Mesendoderm (in vitro differentiated cells): ENCODE measurements around the gene UBR3.
"Not testable (repeated sequence)": the region's sequence is repeated elsewhere in the genome, so short reads cannot be mapped to it uniquely, and the experiment has no call there.

Experiments
- DNase-seq: peaks from one replicate; pipeline ENCODE4 v3.0.0; 2013
- H2AK5ac ChIP-seq: 2 replicates; pipeline ENCODE4 v1.6.1; 2013; ENCODE audit warnings: low read length, inconsistent platforms
- H2BK120ac ChIP-seq: 2 replicates; pipeline ENCODE4 v1.6.1; 2013; ENCODE audit warnings: low read depth, mild to moderate bottlenecking, low read length, moderate library complexity, mixed read lengths
- H2BK15ac ChIP-seq: replicated peaks from 2 replicates; pipeline ENCODE4 v1.6.1; 2013; ENCODE audit warnings: low read depth, mild to moderate bottlenecking, moderate library complexity
- H2BK5ac ChIP-seq: 2 replicates; pipeline ENCODE4 v1.6.1; 2013; ENCODE audit warnings: low read length, inconsistent platforms
- H3K18ac ChIP-seq: 2 replicates; pipeline ENCODE4 v1.6.1; 2013; ENCODE audit warnings: mild to moderate bottlenecking, low read length, mixed read lengths
- H3K23ac ChIP-seq: one replicate; pipeline ENCODE4 v1.6.1; 2013; ENCODE audit warnings: low read length
- H3K27ac ChIP-seq: 2 replicates; pipeline ENCODE4 v1.5.1; 2013; ENCODE audit warnings: low read depth, mild to moderate bottlenecking, inconsistent platforms, low read length, moderate library complexity
- H3K27me3 ChIP-seq: 2 replicates; pipeline ENCODE4 v1.6.1; 2013; ENCODE audit warnings: low read length, control low read depth, mild to moderate bottlenecking, inconsistent platforms; ENCODE audit not compliant: insufficient read depth, poor library complexity
- H3K36me3 ChIP-seq: 2 replicates; pipeline ENCODE4 v1.6.1; 2013; ENCODE audit warnings: low read length, inconsistent platforms; ENCODE audit not compliant: control insufficient read depth, insufficient read depth
- H3K4ac ChIP-seq: one replicate; pipeline ENCODE4 v1.6.1; 2013; ENCODE audit warnings: low read depth, mild to moderate bottlenecking, low read length, moderate library complexity
- H3K4me1 ChIP-seq: 2 replicates; pipeline ENCODE4 v1.6.1; 2013; ENCODE audit warnings: low read depth, low read length, inconsistent platforms; ENCODE audit not compliant: control insufficient read depth
- H3K4me2 ChIP-seq: 2 replicates; pipeline ENCODE4 v1.6.1; 2013; ENCODE audit warnings: low read length
- H3K4me3 ChIP-seq: 2 replicates; pipeline ENCODE4 v1.5.1; 2013; ENCODE audit warnings: mild to moderate bottlenecking, low read length
- H3K56ac ChIP-seq: one replicate; pipeline ENCODE4 v1.6.1; 2013; ENCODE audit warnings: low read length
- H3K79me1 ChIP-seq: 2 replicates; pipeline ENCODE4 v1.6.1; 2013; ENCODE audit warnings: low read length, inconsistent platforms
- H3K79me2 ChIP-seq: 2 replicates; pipeline ENCODE4 v1.6.1; 2013; ENCODE audit warnings: mild to moderate bottlenecking, low read length; ENCODE audit not compliant: control insufficient read depth, insufficient read depth
- H3K9ac ChIP-seq: 2 replicates; pipeline ENCODE4 v1.6.1; 2013; ENCODE audit warnings: low read length, inconsistent platforms
- H4K5ac ChIP-seq: one replicate; pipeline ENCODE4 v1.6.1; 2013; ENCODE audit warnings: low read length
- H4K8ac ChIP-seq: one replicate; pipeline ENCODE4 v1.6.1; 2013; ENCODE audit warnings: low read depth, mild to moderate bottlenecking, control low read depth, low read length, moderate library complexity
- WGBS: extraction: QIAGEN DNeasy Blood & Tissue Kit; methylation state at CpG from one replicate; pipeline ENCODE4 v1.1.7; 2013; ENCODE audit warnings: low lambda C conversion rate, missing lambda C conversion rate; ENCODE audit not compliant: insufficient coverage; ENCODE audit errors: extremely low coverage; 5-methylcytosine and 5-hydroxymethylcytosine counted together

UBR3 gene

GRCh38 chr2:169803480-169803879 lies 23.8 kb upstream of the UBR3 start:
- no peak overlapping the region for H3K4me2 ChIP-seq
- H3K18ac ChIP-seq: no peak overlapping the region
- no peak overlapping the region for H4K5ac ChIP-seq
- no peak overlapping the region for H2BK5ac ChIP-seq
- no peak overlapping the region for H4K8ac ChIP-seq
- H3K79me1 ChIP-seq: no peaks in the 10 kb centered on the region
- no peak overlapping the region for H3K9ac ChIP-seq
- no peak overlapping the region for H3K4me3 ChIP-seq
- no peak overlapping the region for H2BK120ac ChIP-seq
- H3K27ac ChIP-seq: no peak overlapping the region
- H3K23ac ChIP-seq: no peak overlapping the region
- H3K56ac ChIP-seq: no peak overlapping the region
- H3K4ac ChIP-seq: no peak overlapping the region
- no peak for DNase-seq
- peaks cover 28% of the 10 kb centered on the region for H3K79me2 ChIP-seq
- no peaks in the 10 kb centered on the region for H3K4me1 ChIP-seq
- H3K27me3 ChIP-seq: no peaks in the 10 kb centered on the region
- no CpG with 5 or more reads among the region's 9 CpGs for WGBS
- peaks cover under 1% of the 10 kb centered on the region for H3K36me3 ChIP-seq
- no peak overlapping the region for H2AK5ac ChIP-seq
- no peak overlapping the region for H2BK15ac ChIP-seq

GRCh38 chr2:169806586-169806985 lies 20.7 kb upstream of the UBR3 start:
- Histone ChIP-seq H3K36me3 (peaks cover 2% of the 10 kb centered on the region), H3K4me1 (no peaks in the 10 kb centered on the region), H3K23ac (no peak overlapping the region), H4K8ac (no peak overlapping the region), H4K5ac (no peak overlapping the region), H3K4me3 (no peak overlapping the region), H3K9ac (no peak overlapping the region), H3K4ac (no peak overlapping the region), H3K27ac (no peak overlapping the region), H3K56ac (no peak overlapping the region), H2BK15ac (no peak overlapping the region), H3K79me2 (peaks cover 12% of the 10 kb centered on the region), H2BK120ac (no peak overlapping the region), H3K27me3 (no peaks in the 10 kb centered on the region), H3K79me1 (no peaks in the 10 kb centered on the region), H2BK5ac (no peak overlapping the region), H2AK5ac (no peak overlapping the region), H3K18ac (no peak overlapping the region), H3K4me2 (no peak overlapping the region)
- DNase-seq: no peak

GRCh38 chr2:169808221-169808620 lies 19.0 kb upstream of the UBR3 start:
- peaks cover 5% of the 10 kb centered on the region for H3K79me2 ChIP-seq
- no peak overlapping the region for H2AK5ac ChIP-seq
- H3K27me3 ChIP-seq: no peaks in the 10 kb centered on the region
- peaks cover 2% of the 10 kb centered on the region for H3K36me3 ChIP-seq
- H3K27ac ChIP-seq: no peak overlapping the region
- no peak overlapping the region for H3K4ac ChIP-seq
- H3K79me1 ChIP-seq: no peaks in the 10 kb centered on the region
- H3K4me3 ChIP-seq: no peak overlapping the region
- H2BK5ac ChIP-seq: no peak overlapping the region
- no peak overlapping the region for H3K4me2 ChIP-seq
- DNase-seq: no peak
- no peak overlapping the region for H3K56ac ChIP-seq
- no CpG with 5 or more reads among the region's 4 CpGs for WGBS
- no peak overlapping the region for H2BK15ac ChIP-seq
- no peak overlapping the region for H4K5ac ChIP-seq
- no peak overlapping the region for H3K18ac ChIP-seq
- H3K4me1 ChIP-seq: no peaks in the 10 kb centered on the region
- no peak overlapping the region for H4K8ac ChIP-seq
- H2BK120ac ChIP-seq: no peak overlapping the region
- no peak overlapping the region for H3K23ac ChIP-seq
- H3K9ac ChIP-seq: no peak overlapping the region

- Histone ChIP-seq H2BK5ac (no peak overlapping the region), H3K4me1 (no peaks in the 10 kb centered on the region), H3K4ac (no peak overlapping the region), H3K9ac (no peak overlapping the region), H2BK15ac (no peak overlapping the region), H3K56ac (no peak overlapping the region), H4K8ac (no peak overlapping the region), H3K79me2 (no peaks in the 10 kb centered on the region), H2AK5ac (no peak overlapping the region), H3K27ac (no peak overlapping the region), H3K27me3 (no peaks in the 10 kb centered on the region), H3K79me1 (no peaks in the 10 kb centered on the region), H3K18ac (no peak overlapping the region), H3K4me3 (no peak overlapping the region), H4K5ac (no peak overlapping the region), H3K4me2 (no peak overlapping the region), H2BK120ac (no peak overlapping the region), H3K23ac (no peak overlapping the region), H3K36me3 (no peaks in the 10 kb centered on the region)
- no peak for DNase-seq
- no CpG with 5 or more reads among the region's 1 CpG for whole genome bisulfite sequencing
Observed at GRCh38 chr2:169815849-169816248, 11.4 kb upstream of the UBR3 start.

GRCh38 chr2:169816961-169817360 lies 10.3 kb upstream of the UBR3 start:
- H3K9ac ChIP-seq, H3K27me3 ChIP-seq, H3K4ac ChIP-seq, H3K23ac ChIP-seq, H3K4me3 ChIP-seq, H4K5ac ChIP-seq, H3K27ac ChIP-seq, H2BK120ac ChIP-seq, H3K18ac ChIP-seq, H3K79me1 ChIP-seq, H3K79me2 ChIP-seq, H3K4me2 ChIP-seq, H3K36me3 ChIP-seq, H3K56ac ChIP-seq, H4K8ac ChIP-seq, H3K4me1 ChIP-seq, H2AK5ac ChIP-seq, H2BK5ac ChIP-seq, H2BK15ac ChIP-seq, DNase-seq: not testable (repeated sequence)

- not testable (repeated sequence) for H3K4me3 ChIP-seq, H3K27me3 ChIP-seq, H3K4me2 ChIP-seq, H3K4ac ChIP-seq, H2BK120ac ChIP-seq, H3K4me1 ChIP-seq, H3K27ac ChIP-seq, H2AK5ac ChIP-seq, DNase-seq, H3K79me2 ChIP-seq, H3K79me1 ChIP-seq, H3K56ac ChIP-seq, H4K8ac ChIP-seq, H3K9ac ChIP-seq, H4K5ac ChIP-seq, H3K23ac ChIP-seq, H3K36me3 ChIP-seq, H3K18ac ChIP-seq, H2BK15ac ChIP-seq, H2BK5ac ChIP-seq
- no CpG with 5 or more reads among the region's 6 CpGs for WGBS
Observed at GRCh38 chr2:169817369-169817768, 9.9 kb upstream of the UBR3 start.
